H1 (cell line): ENCODE measurements around the gene RAD50. TPM values are rescaled to one million over a fixed set of nuclear protein-coding genes. Genes with fewer than 3 reads are reported as not detected.

Source experiments
- CTCF ChIA-PET: fragments of 300-600 bp; sonication (Branson Sonifier 250); formaldehyde crosslinking; loops from one replicate; lab custom pipeline; 2021; ENCODE audit not compliant: partially characterized antibody; lab: Charles Lee
- POLR2A ChIA-PET: fragments of 300-600 bp; sonication (Branson Sonifier 250); formaldehyde crosslinking; loops from one replicate; lab custom pipeline; 2021; ENCODE audit warnings: inconsistent platforms; ENCODE audit not compliant: partially characterized antibody; lab: Charles Lee
- DNase-seq, 2 experiments: peaks; one replicate each; pipeline versions ENCODE4 v3.0.0 to v3.0.0-alpha.2; 2010 to 2022; ENCODE audit warnings: low spot score in 2 of 2, low read depth in 1 of 2, mixed read lengths in 1 of 2
- FAIRE-seq: peaks from 2 replicates; lab custom pipeline; 2011; peaks lifted over from hg19 to GRCh38; lab: Jason Lieb, UNC
- H2AFZ ChIP-seq: 2 replicates; pipeline ENCODE4 v1.8.1; 2012; ENCODE audit warnings: low read length, inconsistent platforms
- H2AK5ac ChIP-seq: 2 replicates; pipeline ENCODE4 v1.6.1; 2013; ENCODE audit warnings: low read depth, low read length
- H2BK120ac ChIP-seq: replicated peaks from 2 replicates; pipeline ENCODE3; 2013; ENCODE audit warnings: low read depth, low read length, inconsistent platforms
- H2BK12ac ChIP-seq: 2 replicates; pipeline ENCODE4 v1.6.1; 2013; ENCODE audit warnings: low read depth, low read length
- H2BK15ac ChIP-seq: 2 replicates; pipeline ENCODE4 v1.6.1; 2013; ENCODE audit warnings: low read length
- H2BK20ac ChIP-seq: 2 replicates; pipeline ENCODE4 v1.6.1; 2013; ENCODE audit warnings: low read length
- H2BK5ac ChIP-seq: 2 replicates; pipeline ENCODE4 v1.6.1; 2013; ENCODE audit warnings: low read depth, low read length
- H3K14ac ChIP-seq: 2 replicates; pipeline ENCODE4 v1.6.1; 2013; ENCODE audit warnings: inconsistent platforms; ENCODE audit not compliant: insufficient read length
- H3K18ac ChIP-seq: 2 replicates; pipeline ENCODE4 v1.6.1; 2013; ENCODE audit warnings: low read length; ENCODE audit errors: extremely low read depth
- H3K23ac ChIP-seq: 2 replicates; pipeline ENCODE4 v1.6.1; 2013; ENCODE audit warnings: inconsistent platforms; ENCODE audit not compliant: insufficient read length
- H3K23me2 ChIP-seq: 2 replicates; pipeline ENCODE4 v1.6.1; 2013; ENCODE audit warnings: low read depth, low read length
- H3K27ac ChIP-seq: 2 replicates; pipeline ENCODE4 v1.6.1; 2011; ENCODE audit warnings: low read depth, low read length, inconsistent platforms
- H3K27me3 ChIP-seq, 4 experiments: replicated peaks in 1 of 4; 1 replicate in 1 of 4; 2 replicates in 3 of 4; pipeline versions ENCODE4 v1.6.1 to v1.8.1; 2011 to 2013; ENCODE audit warnings: low read length in 3 of 4, mild to moderate bottlenecking in 3 of 4, inconsistent platforms in 2 of 4, mixed read lengths in 2 of 4, moderate library complexity in 1 of 4; ENCODE audit not compliant: control insufficient read depth in 3 of 4, insufficient read depth in 3 of 4; ENCODE audit errors: extremely low read depth in 1 of 4
- H3K36me3 ChIP-seq, 4 experiments: 2 replicates each; pipeline versions ENCODE4 v1.6.1 to v1.8.1; 2011 to 2013; ENCODE audit warnings: mild to moderate bottlenecking in 4 of 4, low read length in 3 of 4, moderate library complexity in 2 of 4, control low read depth in 1 of 4, inconsistent platforms in 1 of 4; ENCODE audit not compliant: insufficient read depth in 4 of 4, control insufficient read depth in 2 of 4
- H3K4ac ChIP-seq: replicated peaks from 2 replicates; pipeline ENCODE3; 2013; ENCODE audit warnings: low read length, low read depth, mixed read lengths, inconsistent platforms; ENCODE audit not compliant: insufficient read length
- H3K4me1 ChIP-seq, 4 experiments: replicated peaks in 1 of 4; 1 replicate in 1 of 4; 2 replicates in 3 of 4; pipeline versions ENCODE4 v1.6.1 to v1.8.1; 2011 to 2013; ENCODE audit warnings: low read length in 3 of 4, inconsistent platforms in 2 of 4, mixed read lengths in 1 of 4; ENCODE audit not compliant: insufficient read depth in 4 of 4, control insufficient read depth in 3 of 4
- H3K4me2 ChIP-seq, 2 experiments: 2 replicates each; pipeline versions ENCODE4 v1.6.1 to v1.8.1; 2011 to 2013; ENCODE audit warnings: low read depth in 2 of 2, low read length in 2 of 2, control low read depth in 1 of 2, inconsistent platforms in 1 of 2, mild to moderate bottlenecking in 1 of 2; ENCODE audit not compliant: insufficient read depth in 1 of 2
- H3K4me3 ChIP-seq, 4 experiments: fragments of 200-600, 300-600 bp in 1 of 4; sonication (generic), shearing (Covaris generic), sonication (Bioruptor Twin) in 1 of 4; 2 replicates each; pipeline versions ENCODE4 v1.5.1 to v1.8.1; 2011 to 2016; ENCODE audit warnings: low read length in 4 of 4, low read depth in 3 of 4, control low read depth in 2 of 4, inconsistent platforms in 2 of 4, mild to moderate bottlenecking in 2 of 4, mixed read lengths in 1 of 4, moderate library complexity in 1 of 4; ENCODE audit not compliant: insufficient read depth in 2 of 4; ENCODE audit errors: extremely low read depth in 1 of 4
- H3K56ac ChIP-seq: replicated peaks from 2 replicates; pipeline ENCODE3; 2013; ENCODE audit warnings: low read depth, mild to moderate bottlenecking, mixed read lengths, low read length, inconsistent platforms; ENCODE audit not compliant: insufficient read length
- H3K79me1 ChIP-seq: 2 replicates; pipeline ENCODE4 v1.6.1; 2013; ENCODE audit warnings: low read depth, low read length, control low read depth
- H3K79me2 ChIP-seq, 2 experiments: 2 replicates each; pipeline versions ENCODE4 v1.6.1 to v1.8.1; 2012 to 2013; ENCODE audit warnings: low read length in 2 of 2, mild to moderate bottlenecking in 2 of 2, inconsistent platforms in 1 of 2; ENCODE audit not compliant: insufficient read depth in 2 of 2, control insufficient read depth in 1 of 2
- H3K9ac ChIP-seq, 4 experiments: replicated peaks in 1 of 4; 1 replicate in 1 of 4; 2 replicates in 3 of 4; pipeline versions ENCODE4 v1.6.1 to v1.8.1; 2011 to 2013; ENCODE audit warnings: low read depth in 3 of 4, low read length in 3 of 4, control low read depth in 2 of 4, mild to moderate bottlenecking in 2 of 4, moderate library complexity in 2 of 4, inconsistent platforms in 1 of 4; ENCODE audit errors: extremely low read depth in 1 of 4
- H3K9me3 ChIP-seq, 2 experiments: 2 replicates each; pipeline versions ENCODE4 v1.6.1 to v1.8.1; 2012 to 2013; ENCODE audit warnings: mild to moderate bottlenecking in 2 of 2, moderate library complexity in 2 of 2, control low read depth in 1 of 2, inconsistent platforms in 1 of 2, low read depth in 1 of 2, low read length in 1 of 2, mixed read lengths in 1 of 2; ENCODE audit not compliant: insufficient read depth in 2 of 2
- H4K20me1 ChIP-seq, 2 experiments: replicated peaks in 1 of 2; 2 replicates each; pipeline versions ENCODE3 to v1.8.1; 2011 to 2013; ENCODE audit warnings: inconsistent platforms in 2 of 2, low read length in 2 of 2, mild to moderate bottlenecking in 1 of 2; ENCODE audit not compliant: insufficient read depth in 2 of 2, control insufficient read depth in 1 of 2
- H4K5ac ChIP-seq: 2 replicates; pipeline ENCODE4 v1.6.1; 2013; ENCODE audit warnings: low read length, low read depth, mixed read lengths, inconsistent platforms; ENCODE audit not compliant: insufficient read length
- H4K8ac ChIP-seq: 2 replicates; pipeline ENCODE4 v1.8.0; 2013; ENCODE audit warnings: mild to moderate bottlenecking, moderate library complexity, low read length, inconsistent platforms; ENCODE audit not compliant: insufficient read depth; ENCODE audit errors: extremely low read depth
- H4K91ac ChIP-seq: replicated peaks from 2 replicates; pipeline ENCODE3; 2013; ENCODE audit warnings: low read length, mixed read lengths, inconsistent platforms; ENCODE audit not compliant: insufficient read length
- CBX5 ChIP-seq: fragments of 300-800, 300-1000 bp; sonication (generic); IDR thresholded peaks from 2 replicates; pipeline ENCODE4 v1.7.1; 2016; ENCODE audit warnings: antibody characterized with exemption, low read length, low read depth
- EP300 ChIP-seq, 2 experiments: IDR thresholded peaks; 1 replicate in 1 of 2; 2 replicates in 1 of 2; pipeline ENCODE4 v1.6.1; 2011 to 2012; ENCODE audit warnings: low read depth in 2 of 2, low read length in 2 of 2, mild to moderate bottlenecking in 2 of 2, borderline replicate concordance in 1 of 2, inconsistent platforms in 1 of 2, moderate library complexity in 1 of 2
- GTF2F1 ChIP-seq: IDR thresholded peaks from 2 replicates; pipeline ENCODE4 v1.6.1; 2012; ENCODE audit warnings: low read depth, low read length, improper control_type of control experiment, borderline replicate concordance
- HDAC2 ChIP-seq, 2 experiments: fragments of 300-600 bp in 1 of 2; sonication (generic) in 1 of 2; IDR thresholded peaks; 2 replicates each; pipeline ENCODE4 v1.6.1; 2011 to 2012; ENCODE audit warnings: low read depth in 2 of 2, low read length in 2 of 2, mild to moderate bottlenecking in 2 of 2, moderate library complexity in 2 of 2, borderline replicate concordance in 1 of 2, inconsistent platforms in 1 of 2
- KDM1A ChIP-seq: fragments of 200-600, 300-600 bp; sonication (generic); IDR thresholded peaks from 2 replicates; pipeline ENCODE4 v1.7.1; 2016; ENCODE audit warnings: mild to moderate bottlenecking, low read length, borderline replicate concordance
- SIX5 ChIP-seq: IDR thresholded peaks from 2 replicates; pipeline ENCODE4 v1.6.1; 2011; ENCODE audit warnings: mild to moderate bottlenecking, low read depth, low read length
- SUZ12 ChIP-seq: fragments of 200-600 bp; sonication (generic); IDR thresholded peaks from 2 replicates; pipeline ENCODE4 v1.6.1; 2012; ENCODE audit warnings: mild to moderate bottlenecking, inconsistent platforms, low read length, moderate library complexity, mixed read lengths
- YY1 ChIP-seq: IDR thresholded peaks from 2 replicates; pipeline ENCODE4 v1.6.1; 2011; ENCODE audit warnings: low read depth, mild to moderate bottlenecking, low read length
- WGBS, 2 experiments: shearing (Covaris generic) in 1 of 2; methylation state at CpG; one replicate each; pipeline versions ENCODE4 v1.1.6 to v1.1.7; 2013 to 2015; ENCODE audit warnings: low lambda C conversion rate in 2 of 2, mixed read lengths in 2 of 2, inconsistent platforms in 1 of 2, low coverage in 1 of 2, missing lambda C conversion rate in 1 of 2; ENCODE audit not compliant: insufficient replicate concordance in 2 of 2, insufficient coverage in 1 of 2, insufficient read length in 1 of 2; ENCODE audit errors: extremely low coverage in 1 of 2, missing lambda C conversion rate in 1 of 2; 5-methylcytosine and 5-hydroxymethylcytosine counted together
- long read RNA-seq, 2 experiments: library from RNA in 1 of 2; library from capped mRNA in 1 of 2; stranded (forward); transcript quantifications; one replicate each; pipeline ENCODE4 v2.0.0, GENCODE V29; 2021; ENCODE audit warnings: inconsistent platforms in 1 of 2
- polyA minus RNA-seq, 3 experiments: library from RNA; depleted of rRNA, polyadenylated mRNA; stranded (reverse); fragments of >200 nt; gene quantifications; 1 replicate in 2 of 3; 2 replicates in 1 of 3; pipeline ENCODE4 v1.2.3, GENCODE V29; 2011
- polyA plus RNA-seq, 7 experiments: library from polyadenylated mRNA; depleted of rRNA in 3 of 7; stranded (reverse) in 5 of 7; unstranded in 2 of 7; fragments of >200 nt in 5 of 7; fragments of 200-250 nt in 2 of 7; gene quantifications; 1 replicate in 5 of 7; 2 replicates in 1 of 7; 4 replicates in 1 of 7; pipeline versions ENCODE4 v1.2.1 to v1.2.3, GENCODE V29; 2011 to 2013; ENCODE audit warnings: missing spikeins in 2 of 7, mixed read lengths in 2 of 7
- total RNA-seq: library from RNA; stranded (reverse); fragmentation: NEBNext Ultra II Directional; extraction: Animal tissue kit (Norgen Biotek cat#: 25700); gene quantifications from 2 replicates; pipeline ENCODE4 v1.2.1, GENCODE V29; 2021

The RAD50 gene
- total RNA-seq, result 39.4 and 40.8 TPM in 2 replicates
- polyA plus RNA-seq (2011; rRNA removed), result 6.4 and 10.1 TPM in 2 replicates
- polyA plus RNA-seq (2011; cell fraction: cytosol; rRNA removed), result 13.2 TPM
- polyA plus RNA-seq (2011; cell fraction: nucleus; rRNA removed), result 10.5 TPM
- 21.4 to 30.0 TPM (median 26.5 TPM) in 4 replicates for polyA plus RNA-seq (2012, experiment 1 of 2)
- 1.1 TPM for polyA plus RNA-seq (2012, experiment 2 of 2)
- polyA plus RNA-seq (2013, experiment 1 of 2), result 29.0 TPM
- 28.1 TPM for polyA plus RNA-seq (2013, experiment 2 of 2)
- 29.8 and 30.5 TPM in 2 replicates for polyA minus RNA-seq (2011; rRNA and poly(A)+ RNA removed)
- polyA minus RNA-seq (2011; cell fraction: cytosol; rRNA and poly(A)+ RNA removed), result 20.6 TPM
- polyA minus RNA-seq (2011; cell fraction: nucleus; rRNA and poly(A)+ RNA removed), result 37.9 TPM
- long read RNA-seq, experiment 1, partial matches to known transcripts, result 26 of 38 reads
- long read RNA-seq, experiment 1, other reads (novel, unspliced or antisense), result 12 of 38 reads
- long read RNA-seq, experiment 2, partial matches to known transcripts, result 18 of 21 reads
- long read RNA-seq, experiment 2, other reads (novel, unspliced or antisense), result 3 of 21 reads

DNA sequence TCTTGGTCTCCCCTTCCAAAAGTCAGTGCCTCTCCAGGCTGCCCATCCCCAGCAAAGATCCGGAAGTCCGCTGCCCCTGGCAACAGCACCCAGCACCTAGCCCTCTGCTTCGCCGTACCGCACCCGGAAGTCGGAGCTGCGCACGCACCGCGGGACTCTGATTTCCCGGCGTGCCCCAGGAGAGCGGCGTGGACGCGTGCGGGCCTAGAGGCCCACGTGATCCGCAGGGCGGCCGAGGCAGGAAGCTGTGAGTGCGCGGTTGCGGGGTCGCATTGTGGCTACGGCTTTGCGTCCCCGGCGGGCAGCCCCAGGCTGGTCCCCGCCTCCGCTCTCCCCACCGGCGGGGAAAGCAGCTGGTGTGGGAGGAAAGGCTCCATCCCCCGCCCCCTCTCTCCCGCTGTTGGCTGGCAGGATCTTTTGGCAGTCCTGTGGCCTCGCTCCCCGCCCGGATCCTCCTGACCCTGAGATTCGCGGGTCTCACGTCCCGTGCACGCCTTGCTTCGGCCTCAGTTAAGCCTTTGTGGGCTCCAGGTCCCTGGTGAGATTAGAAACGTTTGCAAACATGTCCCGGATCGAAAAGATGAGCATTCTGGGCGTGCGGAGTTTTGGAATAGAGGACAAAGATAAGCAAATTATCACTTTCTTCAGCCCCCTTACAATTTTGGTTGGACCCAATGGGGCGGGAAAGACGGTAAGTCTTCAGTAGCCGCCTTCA lies at the start of gene RAD50:
RAD50 (plus strand) TSS at position 215 of the 715 bp plus-strand sequence; CDS start at position 563, 348 bp downstream.
- Histone ChIP-seq H3K4ac (peak within 1 kb of the TSS; percentile 44), H3K79me1 (no peaks in the 10 kb centered on the region), H4K8ac (peak within 1 kb of the TSS; percentile 96), H3K56ac (peak within 1 kb of the TSS; percentile 78), H3K4me3 (peak within 1 kb of the TSS; percentile 65 to 78 (median 76)), H2BK12ac (no peak within 1 kb of the TSS; the same call in 1 of the 2 replicates), H3K4me2 (peak within 1 kb of the TSS; percentile 78 to 85), H2AK5ac (no peak within 1 kb of the TSS), H4K91ac (peak within 1 kb of the TSS; percentile 86), H2BK5ac (peak within 1 kb of the TSS; percentile 85; the same call in 1 of the 2 replicates), H3K9ac (peak within 1 kb of the TSS; percentile 43 to 88 (median 78)), H3K9me3 (no peaks in the 10 kb centered on the region), H4K5ac (peak within 1 kb of the TSS; percentile 93), H3K27ac (peak within 1 kb of the TSS; percentile 69; the same call in 1 of the 2 replicates), H2BK120ac (no peak within 1 kb of the TSS), H3K36me3 (peaks cover 0 to 26% (median 5%) of the 10 kb centered on the region in 4 experiments; a peak in 3 of 8 replicates), H3K4me1 (peaks cover 0 to 2% (median 0%) of the 10 kb centered on the region in 4 experiments; a peak in 3 of 7 replicates), H3K14ac (no peak within 1 kb of the TSS), H3K23me2 (peaks cover 9% of the 10 kb centered on the region), H2AFZ (peak within 1 kb of the TSS; percentile 27), H3K27me3 (no peaks in the 10 kb centered on the region), H2BK20ac (no peak within 1 kb of the TSS; the same call in 1 of the 2 replicates), H3K18ac (peak within 1 kb of the TSS; percentile 79), H3K79me2 (peaks cover 0 to 11% of the 10 kb centered on the region in 2 experiments; a peak in 2 of 4 replicates), H4K20me1 (no peaks in the 10 kb centered on the region), H3K23ac (no peak within 1 kb of the TSS), H2BK15ac (peak within 1 kb of the TSS; percentile 46; the same call in 1 of the 2 replicates)
- FAIRE-seq, result no peak
- ChIA-PET CTCF (no interaction called here), POLR2A (interaction anchor here (0.6 to 1.0 kb wide), 4 partner anchors 30 to 434 kb away, joined by 3 to 5 read pairs (median 3); no protein-coding TSS in a partner anchor)
- 3% methylated on average over 49 of the region's 53 CpGs; no CpG with 5 or more reads in 1 of the 2 experiments for WGBS, 2 experiments
- DNase-seq, result peak; percentile 68 to 90
- TF ChIP-seq SIX5 (no peak), EP300 (IDR thresholded peaks at IDR 0.05; ENCODE audit: borderline replicate concordance in 1 of 2, low read depth in 2 of 2, low read length in 2 of 2) (no peak), SUZ12 (no peak; the same call in 1 of the 2 replicates), GTF2F1 (no peak), KDM1A (peak; percentile 19; the same call in 1 of the 2 replicates), HDAC2 (IDR thresholded peaks at IDR 0.05; ENCODE audit: borderline replicate concordance in 1 of 2, low read depth in 2 of 2, low read length in 2 of 2) (peak; percentile 78 to 90; a peak in 2 of 4 replicates), CBX5 (no peak), YY1 (no peak)
